ENCODE measurements around the gene AATK. TPM values are rescaled to one million over a fixed set of nuclear protein-coding genes. Genes with fewer than 3 reads are reported as not detected.

AATK gene
- total and polyA plus RNA-seq, 2 of the 13 experiments (the other 11 are each of a cell fraction or from before 2014, with no cell fraction given) = 2.9 to 8.4 TPM

- TF ChIP-seq ZBTB4 (CRISPR knock-in tag; IDR thresholded peaks at IDR 0.05; ENCODE audit: borderline replicate concordance) = no peak
These were observed 1.6 kb upstream of the AATK start (continued) for GRCh38 chr17:81167638-81168037.

GRCh38 chr17:81167194-81167524 lies 1.1 kb upstream of the AATK start:
- DNase-seq (ENCODE audit: low spot score) (no peak), FAIRE-seq (no peak), ATAC-seq (no peak)
- no peak overlapping the region for H2AFZ ChIP-seq (ENCODE audit: low read length)
- no peak overlapping the region for H3K27ac ChIP-seq (ENCODE audit: extremely low read length, insufficient read depth, low read length)
- H3K79me2 ChIP-seq (ENCODE audit: insufficient read depth, low read length) = no peaks in the 10 kb centered on the region
- no peaks in the 10 kb centered on the region for H3K36me3 ChIP-seq (replicated peaks in 1 of 2; ENCODE audit: control insufficient read depth in 1 of 2, insufficient read depth in 2 of 2, low read length in 2 of 2)
- WGBS (ENCODE audit: low lambda C conversion rate) = 95% methylated on average over 4 of the region's 4 CpGs
- H3K9me3 ChIP-seq (ENCODE audit: low read length) = no peaks in the 10 kb centered on the region
- intact Hi-C loops (cut with micrococcal nuclease; ENCODE audit: unreplicated experiment) (no loop called here), in situ Hi-C loops (cut with HindIII; ENCODE audit: extremely low pct_ligation_motif_present, low pct_unique_long_range_greater_than_20kb) (no loop called here)
- 0 out of 5 replicates have a peak, but pooled peaks cover 0 to 4% of the 10 kb centered on the region in 2 experiments for H3K27me3 ChIP-seq (ENCODE audit: control insufficient read depth in 1 of 2, insufficient read depth in 2 of 2, low read length in 2 of 2)
- H3K4me1 ChIP-seq (ENCODE audit: insufficient read depth, low read length) = peaks cover 45% of the 10 kb centered on the region
- H4K20me1 ChIP-seq (ENCODE audit: insufficient read depth, low read length) = no peaks in the 10 kb centered on the region
- POLR2A ChIA-PET = no interaction called here
- CTCF ChIA-PET (ENCODE audit: low intra/inter-chr PET ratio, low total read pairs) = no interaction called here
- peak overlapping the region in 1 of 3 experiments; percentile 75; a peak in 1 of 6 replicates for H3K4me3 ChIP-seq (replicated peaks in 1 of 3; ENCODE audit: insufficient read depth in 1 of 3, low read depth in 2 of 3, low read length in 3 of 3)
- H3K4me2 ChIP-seq (ENCODE audit: low read depth, low read length) = peak overlapping the region; percentile 85
- no peak overlapping the region for H3K9ac ChIP-seq (ENCODE audit: insufficient read depth, low read depth, low read length)
- BruUV-seq (replicated peaks) = no TSS peak
- TF ChIP-seq ISL2 (CRISPR knock-in tag; IDR thresholded peaks at IDR 0.05) (no peak), HDAC1 (CRISPR knock-in tag; IDR thresholded peaks at IDR 0.05) (0 out of 2 replicates have a peak, but pooled peaks have one; percentile 13), ZNF770 (CRISPR knock-in tag; IDR thresholded peaks at IDR 0.05) (peak; percentile 96; the same call in 1 of the 2 replicates), HMGXB4 (CRISPR knock-in tag; IDR thresholded peaks at IDR 0.05; ENCODE audit: borderline replicate concordance in 1 of 2, low read depth in 1 of 2) (no peak), ZNF766 (CRISPR knock-in tag; IDR thresholded peaks at IDR 0.05; ENCODE audit: borderline replicate concordance) (no peak), KMT2A (CRISPR knock-in tag; IDR thresholded peaks at IDR 0.05) (0 out of 2 replicates have a peak, but pooled peaks have one; percentile 4), ZSCAN31 (CRISPR knock-in tag; IDR thresholded peaks at IDR 0.05; ENCODE audit: low read depth) (no peak), GTF3A (CRISPR knock-in tag; conservative IDR thresholded peaks at IDR 0.05) (no peak), ZBTB10 (CRISPR knock-in tag; IDR thresholded peaks at IDR 0.05; ENCODE audit: borderline replicate concordance) (no peak), ZNF777 (CRISPR knock-in tag; IDR thresholded peaks at IDR 0.05) (no peak), ZNF3 (CRISPR knock-in tag; IDR thresholded peaks at IDR 0.05) (no peak), ZNF24 (IDR thresholded peaks at IDR 0.05) (peak; percentile 86)

All from HepG2 (cell line).